Activated CD4-positive, alpha-beta T cell treated with anti-CD3 and anti-CD28 coated beads, Interleukin-2, amount 10 ng/mL, durations not matched to agents 24 days and 14 days (primary cell): ENCODE data around the gene POLA1. TPM values are rescaled to one million over a fixed set of nuclear protein-coding genes. Genes with fewer than 3 reads are reported as not detected.
A peak's percentile ranks its signal among the peaks of the same experiment; 100 is the strongest.

ENCODE experiments used
- DNase-seq: peaks from one replicate; pipeline ENCODE4 v3.0.0; 2022
- H3K27ac Mint-ChIP-seq: one replicate; pipeline ENCODE4 v1.8.0; 2022; ENCODE audit warnings: mild to moderate bottlenecking, mixed read lengths
- H3K27me3 Mint-ChIP-seq: one replicate; pipeline ENCODE4 v1.8.0; 2022; ENCODE audit warnings: mixed read lengths
- H3K36me3 Mint-ChIP-seq: one replicate; pipeline ENCODE4 v1.8.0; 2022; ENCODE audit warnings: low read depth, mild to moderate bottlenecking, mixed read lengths
- H3K4me1 Mint-ChIP-seq: one replicate; pipeline ENCODE4 v1.8.0; 2021; ENCODE audit warnings: mixed read lengths
- H3K4me3 Mint-ChIP-seq: one replicate; pipeline ENCODE4 v1.8.0; 2022; ENCODE audit warnings: mild to moderate bottlenecking, moderate library complexity, mixed read lengths
- H3K9me3 Mint-ChIP-seq: one replicate; pipeline ENCODE4 v1.8.0; 2021; ENCODE audit warnings: mixed read lengths
- intact Hi-C: fragments of 100-400 bp; cut with micrococcal nuclease; formaldehyde crosslinking; loops from one replicate; pipeline ENCODE4 v1.15.1; 2023
- total RNA-seq: library from RNA; stranded (reverse); gene quantifications from 2 replicates; pipeline ENCODE4 v1.2.3, GENCODE V29; 2022

The POLA1 gene
- total RNA-seq, 1 donor from 2014 or later, result 42.6 TPM

- H3K4me1 Mint-ChIP-seq, result peaks cover 6% of the 10 kb centered on the region
- H3K36me3 Mint-ChIP-seq, result peaks cover 2% of the 10 kb centered on the region
- H3K27me3 Mint-ChIP-seq, result peaks cover 18% of the 10 kb centered on the region
- no peaks in the 10 kb centered on the region for H3K9me3 Mint-ChIP-seq
- H3K4me3 Mint-ChIP-seq, result no peak overlapping the region
- intact Hi-C loops, result no loop called here
- DNase-seq, result no peak
- H3K27ac Mint-ChIP-seq, result no peak overlapping the region
Observed at GRCh38 chrX:24999511-24999910, 305.8 kb downstream of the POLA1 start.

- Mint-ChIP-seq H3K4me3 (no peak overlapping the region), H3K36me3 (peaks cover 2% of the 10 kb centered on the region), H3K9me3 (no peaks in the 10 kb centered on the region), H3K4me1 (peaks cover 13% of the 10 kb centered on the region), H3K27ac (no peak overlapping the region), H3K27me3 (peaks cover 30% of the 10 kb centered on the region)
- no peak for DNase-seq
- intact Hi-C loops, result no loop called here
Observed at GRCh38 chrX:25001808-25002660, 308.3 kb downstream of the POLA1 start.

DNA sequence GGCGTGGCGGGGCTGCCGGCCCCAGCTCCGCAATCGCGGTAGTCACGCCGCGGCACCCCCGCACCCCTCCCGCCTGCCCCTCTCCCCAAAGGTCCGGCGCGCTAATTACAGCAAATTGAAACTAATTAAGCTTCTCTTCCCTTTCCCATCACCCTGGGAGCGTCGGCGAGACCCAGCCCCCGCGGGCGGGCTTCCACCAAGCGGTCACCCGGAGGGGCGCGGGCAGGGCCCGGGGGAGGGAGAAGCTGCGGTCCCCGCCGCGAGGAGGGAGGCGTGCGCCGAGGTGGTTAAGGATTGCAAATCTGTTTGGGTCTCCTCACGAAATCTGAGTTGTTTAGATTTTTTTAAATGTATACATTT is 308.9 kb downstream of the POLA1 start:
- DNase-seq, result no peak
- peaks cover 32% of the 10 kb centered on the region for H3K27me3 Mint-ChIP-seq
- no peak overlapping the region for H3K27ac Mint-ChIP-seq
- H3K4me3 Mint-ChIP-seq, result peak overlapping the region; percentile 88
- peaks cover 13% of the 10 kb centered on the region for H3K4me1 Mint-ChIP-seq
- H3K9me3 Mint-ChIP-seq, result no peaks in the 10 kb centered on the region
- H3K36me3 Mint-ChIP-seq, result peaks cover 2% of the 10 kb centered on the region
- intact Hi-C loops, result no loop called here

- peak; percentile 57 for DNase-seq
- H3K27me3 Mint-ChIP-seq, result peaks cover 37% of the 10 kb centered on the region
- H3K4me3 Mint-ChIP-seq, result peak overlapping the region; percentile 88
- H3K36me3 Mint-ChIP-seq, result peaks cover 2% of the 10 kb centered on the region
- H3K4me1 Mint-ChIP-seq, result peaks cover 13% of the 10 kb centered on the region
- intact Hi-C loops, result no loop called here
- H3K9me3 Mint-ChIP-seq, result no peaks in the 10 kb centered on the region
- peak overlapping the region; percentile 62 for H3K27ac Mint-ChIP-seq
Observed at GRCh38 chrX:25003066-25003849, 309.5 kb downstream of the POLA1 start.

DNA sequence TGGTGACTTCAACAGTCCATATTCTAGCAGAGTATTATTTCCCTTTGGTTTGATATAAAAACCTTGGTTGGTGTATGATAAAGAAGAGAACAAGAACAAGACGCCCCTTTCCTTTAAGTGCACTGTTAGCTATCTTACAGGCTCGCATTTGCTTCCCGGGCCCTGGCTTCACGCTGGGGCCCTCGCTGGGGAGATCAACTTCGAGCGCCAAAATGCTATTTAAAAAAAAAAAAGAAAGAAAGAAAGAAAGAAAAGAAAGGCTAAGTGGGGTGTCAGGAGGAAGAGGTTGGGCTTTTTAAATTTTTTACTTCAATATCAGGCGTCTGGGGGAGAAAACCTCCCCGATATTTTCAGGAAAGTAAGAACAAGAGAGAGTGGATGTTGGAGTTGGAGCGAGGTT is 310.3 kb downstream of the POLA1 start:
- Mint-ChIP-seq H3K4me3 (peak overlapping the region; percentile 61), H3K4me1 (peaks cover 13% of the 10 kb centered on the region), H3K36me3 (peaks cover 2% of the 10 kb centered on the region), H3K9me3 (no peaks in the 10 kb centered on the region), H3K27ac (peak overlapping the region; percentile 45), H3K27me3 (peaks cover 42% of the 10 kb centered on the region)
- no peak for DNase-seq
- intact Hi-C loops, result no loop called here

GRCh38 chrX:25004485-25005032 is 310.8 kb downstream of the POLA1 start:
- Mint-ChIP-seq H3K4me1 (peaks cover 13% of the 10 kb centered on the region), H3K27ac (no peak overlapping the region), H3K9me3 (no peaks in the 10 kb centered on the region), H3K4me3 (peak overlapping the region; percentile 61), H3K27me3 (peaks cover 47% of the 10 kb centered on the region), H3K36me3 (peaks cover 2% of the 10 kb centered on the region)
- DNase-seq, result peak; percentile 56
- intact Hi-C loops, result no loop called here

GRCh38 chrX:25005034-25005381 is 311.3 kb downstream of the POLA1 start:
- intact Hi-C loops, result no loop called here
- peak overlapping the region; percentile 48 for H3K27ac Mint-ChIP-seq
- H3K27me3 Mint-ChIP-seq, result peaks cover 52% of the 10 kb centered on the region
- no peaks in the 10 kb centered on the region for H3K9me3 Mint-ChIP-seq
- no peak overlapping the region for H3K4me3 Mint-ChIP-seq
- H3K36me3 Mint-ChIP-seq, result peaks cover 2% of the 10 kb centered on the region
- H3K4me1 Mint-ChIP-seq, result peaks cover 13% of the 10 kb centered on the region
- DNase-seq, result no peak

GRCh38 chrX:25005382-25006185 is 311.9 kb downstream of the POLA1 start:
- Mint-ChIP-seq H3K4me1 (peaks cover 13% of the 10 kb centered on the region), H3K4me3 (no peak overlapping the region), H3K27me3 (peaks cover 58% of the 10 kb centered on the region), H3K36me3 (peaks cover 3% of the 10 kb centered on the region), H3K9me3 (no peaks in the 10 kb centered on the region), H3K27ac (peak overlapping the region; percentile 47)
- DNase-seq, result no peak
- intact Hi-C loops, result loop anchor here (2.0 kb wide), 1 partner anchor 15 kb away; no protein-coding TSS in a partner anchor

DNA sequence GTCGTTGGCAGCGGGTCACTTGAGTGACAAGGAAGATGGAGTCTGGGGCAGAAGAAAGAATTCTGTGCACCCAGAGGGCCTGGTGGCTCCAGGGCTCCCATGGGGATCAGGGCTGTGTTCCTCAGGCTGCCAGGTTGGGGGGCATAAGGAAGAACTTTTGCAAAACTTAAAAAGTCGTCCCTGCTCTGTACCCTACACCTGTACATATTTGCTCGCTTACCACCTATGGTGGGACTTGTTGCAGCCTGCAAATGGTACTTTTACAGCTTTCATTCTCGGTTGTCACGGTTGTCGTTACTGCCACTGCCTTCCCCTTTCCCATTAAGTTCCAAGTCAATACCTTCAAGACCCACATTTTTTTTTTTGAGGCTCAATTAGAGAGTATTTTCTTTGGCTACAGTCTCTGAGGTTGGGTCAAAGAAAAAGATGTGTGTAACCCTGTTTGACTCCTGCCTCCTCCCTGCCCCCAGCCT is 312.9 kb downstream of the POLA1 start:
- Mint-ChIP-seq H3K4me3 (peak overlapping the region; percentile 32), H3K27ac (no peak overlapping the region)
- intact Hi-C loops, result loop anchor here (2.0 kb wide), 1 partner anchor 14 kb away; no protein-coding TSS in a partner anchor

GRCh38 chrX:25007059-25008053 is 313.6 kb downstream of the POLA1 start:
- intact Hi-C loops, result loop anchor here (2.0 kb wide), 1 partner anchor 13 kb away; no protein-coding TSS in a partner anchor
- Mint-ChIP-seq H3K27me3 (peaks cover 63% of the 10 kb centered on the region), H3K9me3 (no peaks in the 10 kb centered on the region), H3K36me3 (peaks cover 5% of the 10 kb centered on the region), H3K4me1 (peaks cover 13% of the 10 kb centered on the region), H3K4me3 (peak overlapping the region; percentile 32), H3K27ac (no peak overlapping the region)
- no peak for DNase-seq

More for the DNA sequence above, 312.9 kb downstream of the POLA1 start:
- no peak for DNase-seq
- peaks cover 13% of the 10 kb centered on the region for H3K4me1 Mint-ChIP-seq
- peaks cover 5% of the 10 kb centered on the region for H3K36me3 Mint-ChIP-seq
- H3K27me3 Mint-ChIP-seq, result peaks cover 61% of the 10 kb centered on the region
- H3K9me3 Mint-ChIP-seq, result no peaks in the 10 kb centered on the region

- peaks cover 2% of the 10 kb centered on the region for H3K36me3 Mint-ChIP-seq
- H3K4me1 Mint-ChIP-seq, result peaks cover 13% of the 10 kb centered on the region
- H3K27ac Mint-ChIP-seq, result no peak overlapping the region
- DNase-seq, result no peak
- H3K27me3 Mint-ChIP-seq, result peaks cover 66% of the 10 kb centered on the region
- H3K9me3 Mint-ChIP-seq, result no peaks in the 10 kb centered on the region
- intact Hi-C loops, result no loop called here
- no peak overlapping the region for H3K4me3 Mint-ChIP-seq
Observed at GRCh38 chrX:25009407-25009806, 315.7 kb downstream of the POLA1 start.

DNA sequence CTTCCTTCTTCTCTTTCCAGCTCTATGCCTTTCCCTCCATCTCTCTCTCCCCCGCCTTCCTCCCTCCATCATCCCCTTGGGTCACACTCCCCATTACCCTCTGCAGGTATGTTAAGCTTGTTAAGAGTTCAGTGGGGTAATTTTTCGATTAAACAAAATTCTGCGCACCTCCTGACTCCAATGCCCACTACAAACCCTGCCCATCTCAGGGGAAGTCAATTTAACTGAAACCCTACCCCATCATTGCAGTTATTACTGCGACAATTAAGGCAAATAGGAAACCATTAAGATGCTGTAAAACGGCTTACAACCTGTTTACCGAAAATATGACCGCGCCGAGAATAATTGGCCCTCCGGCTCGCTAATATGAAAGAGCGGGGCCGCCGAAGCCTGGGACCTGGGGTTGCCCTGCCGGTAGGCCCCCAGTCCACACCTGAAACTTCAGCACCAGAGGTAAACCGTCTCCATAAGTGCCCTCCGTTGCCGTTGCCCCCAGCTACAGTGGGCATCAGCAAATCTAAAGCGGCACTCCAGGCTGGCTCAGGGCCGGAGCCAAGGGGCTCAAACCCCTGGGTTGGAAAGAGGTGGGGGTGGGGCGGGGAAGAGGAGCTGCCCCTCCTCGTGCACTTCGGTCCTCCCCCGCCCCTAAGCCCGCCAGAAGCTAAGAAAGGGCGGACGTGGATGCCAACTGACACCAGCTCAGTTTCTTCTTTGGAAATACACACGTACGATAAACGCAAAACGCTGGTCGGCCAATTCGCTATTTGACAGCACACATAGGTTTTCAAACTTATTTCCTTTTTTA is 317.3 kb downstream of the POLA1 start:
- Mint-ChIP-seq H3K36me3 (peaks cover 2% of the 10 kb centered on the region), H3K4me1 (peaks cover 11% of the 10 kb centered on the region), H3K27me3 (peaks cover 69% of the 10 kb centered on the region), H3K4me3 (no peak overlapping the region), H3K9me3 (no peaks in the 10 kb centered on the region), H3K27ac (no peak overlapping the region)
- intact Hi-C loops, result loop anchor here (5.0 to 10.0 kb wide), 2 partner anchors 174 to 1676 kb away; partner anchors contain the start of gene PTCHD1
- no peak for DNase-seq
